ENCODE results near the gene CYP2U1.

DNA sequence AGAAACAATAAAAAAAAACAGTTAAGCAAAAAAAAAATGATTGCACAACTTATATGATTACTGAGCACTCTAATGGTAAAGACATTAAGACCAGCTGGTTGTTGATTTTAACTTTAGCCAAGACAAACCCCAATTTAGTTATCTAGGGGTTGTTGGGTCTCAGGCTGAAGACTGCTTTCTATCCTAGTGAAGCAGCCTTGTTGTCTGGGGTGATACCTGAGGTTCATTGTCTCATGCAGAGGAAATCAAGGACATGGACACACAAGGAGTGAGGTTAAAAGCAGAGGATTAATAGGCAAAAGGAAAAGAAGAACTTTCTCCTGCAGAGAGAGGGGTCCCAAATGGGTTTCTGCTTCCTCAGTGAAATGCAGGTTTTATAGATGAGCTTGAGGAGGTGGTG lies 40.0 kb upstream of the CYP2U1 start:
- TF ChIP-seq, protein P1, sequence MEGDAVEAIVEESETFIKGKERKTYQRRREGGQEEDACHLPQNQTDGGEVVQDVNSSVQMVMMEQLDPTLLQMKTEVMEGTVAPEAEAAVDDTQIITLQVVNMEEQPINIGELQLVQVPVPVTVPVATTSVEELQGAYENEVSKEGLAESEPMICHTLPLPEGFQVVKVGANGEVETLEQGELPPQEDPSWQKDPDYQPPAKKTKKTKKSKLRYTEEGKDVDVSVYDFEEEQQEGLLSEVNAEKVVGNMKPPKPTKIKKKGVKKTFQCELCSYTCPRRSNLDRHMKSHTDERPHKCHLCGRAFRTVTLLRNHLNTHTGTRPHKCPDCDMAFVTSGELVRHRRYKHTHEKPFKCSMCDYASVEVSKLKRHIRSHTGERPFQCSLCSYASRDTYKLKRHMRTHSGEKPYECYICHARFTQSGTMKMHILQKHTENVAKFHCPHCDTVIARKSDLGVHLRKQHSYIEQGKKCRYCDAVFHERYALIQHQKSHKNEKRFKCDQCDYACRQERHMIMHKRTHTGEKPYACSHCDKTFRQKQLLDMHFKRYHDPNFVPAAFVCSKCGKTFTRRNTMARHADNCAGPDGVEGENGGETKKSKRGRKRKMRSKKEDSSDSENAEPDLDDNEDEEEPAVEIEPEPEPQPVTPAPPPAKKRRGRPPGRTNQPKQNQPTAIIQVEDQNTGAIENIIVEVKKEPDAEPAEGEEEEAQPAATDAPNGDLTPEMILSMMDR (conservative IDR thresholded peaks at IDR 0.05; ENCODE audit: low read length) = no peak
- no peak for TF ChIP-seq EZH2phosphoT487 (IDR thresholded peaks at IDR 0.05; ENCODE audit: borderline replicate concordance, low read depth, low read length)

All from OCI-LY7 (cell line).